Muscle of leg (tissue), 11 donors: ENCODE data around the gene ZSCAN23. TPM values are rescaled to one million over a fixed set of nuclear protein-coding genes. Genes with fewer than 3 reads are reported as not detected.
A peak's percentile ranks its signal among the peaks of the same experiment; 100 is the strongest.

ENCODE experiments used
- DNase-seq: peaks from one replicate; pipeline ENCODE4 v3.0.0; 2013
- H3K27ac ChIP-seq: one replicate; pipeline ENCODE4 v1.5.1; 2013; ENCODE audit warnings: mild to moderate bottlenecking, low read length, control low read depth
- H3K27me3 ChIP-seq: one replicate; pipeline ENCODE4 v1.6.1; 2013; ENCODE audit warnings: low read length; ENCODE audit not compliant: control insufficient read depth, insufficient read depth
- H3K36me3 ChIP-seq: one replicate; pipeline ENCODE4 v1.6.1; 2013; ENCODE audit warnings: low read length; ENCODE audit not compliant: control insufficient read depth, insufficient read depth
- H3K4me1 ChIP-seq: one replicate; pipeline ENCODE4 v1.6.1; 2013; ENCODE audit warnings: low read length; ENCODE audit not compliant: control insufficient read depth, insufficient read depth
- H3K4me3 ChIP-seq: one replicate; pipeline ENCODE4 v1.5.1; 2013; ENCODE audit warnings: low read length, control low read depth
- H3K9me3 ChIP-seq: replicated peaks from 2 replicates; pipeline ENCODE4 v1.6.1; 2013; ENCODE audit warnings: low read depth, low read length; ENCODE audit not compliant: control insufficient read depth
- WGBS: methylation state at CpG from one replicate; pipeline ENCODE4 v1.1.5; 2013; ENCODE audit warnings: missing lambda C conversion rate; ENCODE audit not compliant: insufficient coverage; 5-methylcytosine and 5-hydroxymethylcytosine counted together
- polyA plus RNA-seq, 8 donors: library from polyadenylated mRNA; unstranded; fragments of 120-200 nt; gene quantifications; one replicate each; pipeline versions ENCODE4 v1.2.1 to v1.2.3, GENCODE V29; 2013; ENCODE audit warnings: inconsistent platforms in 1 of 8, low replicate concordance in 1 of 8; ENCODE audit not compliant: insufficient read length in 8 of 8, insufficient read depth in 1 of 8
- total RNA-seq: library from RNA; stranded (reverse); fragments of 120-200 nt; gene quantifications from one replicate; pipeline ENCODE4 v1.2.4, GENCODE V29; 2013

ZSCAN23 gene
- total and polyA plus RNA-seq, 9 donors, result 3.1 to 6.5 (median 5.5) TPM

- Histone ChIP-seq H3K27me3 (no peaks in the 10 kb centered on the region), H3K4me1 (peaks cover 3% of the 10 kb centered on the region), H3K4me3 (peak overlapping the region; percentile 63), H3K36me3 (peaks cover 24% of the 10 kb centered on the region), H3K27ac (peak overlapping the region; percentile 82), H3K9me3 (peaks cover 2% of the 10 kb centered on the region)
- WGBS, result 2% methylated on average over 24 of the region's 31 CpGs
- DNase-seq, result peak; percentile 92
These were observed 59.8 kb downstream of the ZSCAN23 start for GRCh38 chr6:28383235-28384142.

Other genes with a start within 250 kb of the ZSCAN23 start
- gene ZSCAN9, start 218.2 kb downstream of the ZSCAN23 start, total RNA-seq, result 20.4 TPM
- gene ZSCAN9, start 218.2 kb downstream of the ZSCAN23 start, polyA plus RNA-seq, result 10 to 100 TPM; 19.2 to 22.6 (median 19.9) TPM
- 7.0 TPM for gene ZKSCAN4, start 191.2 kb downstream of the ZSCAN23 start, total RNA-seq
- gene ZKSCAN4, start 191.2 kb downstream of the ZSCAN23 start, polyA plus RNA-seq, result 1 to 10 TPM; 4.8 to 6.2 (median 5.5) TPM
- 0.71 TPM for gene NKAPL, start 184.2 kb downstream of the ZSCAN23 start, total RNA-seq
- 1 to 10 TPM in 4 of 8 donors, under 1 TPM in 4; 0.64 to 1.4 (median 1.0) TPM for gene NKAPL, start 184.2 kb downstream of the ZSCAN23 start, polyA plus RNA-seq
- 24.6 TPM for gene ZSCAN26, start 176.3 kb downstream of the ZSCAN23 start, total RNA-seq
- gene ZSCAN26, start 176.3 kb downstream of the ZSCAN23 start, polyA plus RNA-seq, result 10 to 100 TPM; 15.4 to 22.0 (median 19.0) TPM
- gene PGBD1, start 161.9 kb downstream of the ZSCAN23 start, total RNA-seq, result 6.3 TPM
- 1 to 10 TPM; 5.9 to 7.4 (median 6.2) TPM for gene PGBD1, start 161.9 kb downstream of the ZSCAN23 start, polyA plus RNA-seq
- 11.9 TPM for gene ZSCAN31, start 107.3 kb downstream of the ZSCAN23 start, total RNA-seq
- gene ZSCAN31, start 107.3 kb downstream of the ZSCAN23 start, polyA plus RNA-seq, result 1 to 10 TPM; 5.7 to 9.3 (median 7.5) TPM
- gene ZKSCAN3, start 93.5 kb downstream of the ZSCAN23 start, total RNA-seq, result 8.2 TPM
- 1 to 10 TPM; 5.0 to 7.0 (median 6.0) TPM for gene ZKSCAN3, start 93.5 kb downstream of the ZSCAN23 start, polyA plus RNA-seq
- 8.2 TPM for gene ZSCAN12, start 43.7 kb downstream of the ZSCAN23 start, total RNA-seq
- gene ZSCAN12, start 43.7 kb downstream of the ZSCAN23 start, polyA plus RNA-seq, result 1 to 10 TPM; 4.4 to 6.6 (median 5.1) TPM
- not detected for gene GPX6, start 72.3 kb upstream of the ZSCAN23 start, total RNA-seq
- not detected for gene GPX6, start 72.3 kb upstream of the ZSCAN23 start, polyA plus RNA-seq
- not detected for gene GPX5, start 82.4 kb upstream of the ZSCAN23 start, total RNA-seq
- gene GPX5, start 82.4 kb upstream of the ZSCAN23 start, polyA plus RNA-seq, result not detected